Activated naive CD4-positive, alpha-beta T cell treated with anti-CD3 and anti-CD28 coated beads, Interleukin-2, amount 50 U/mL, for 72 hours (primary cell): ENCODE measurements around the gene KIF26B. TPM values are rescaled to one million over a fixed set of nuclear protein-coding genes. Genes with fewer than 3 reads are reported as not detected.
"Not testable (repeated sequence)": the region's sequence is repeated elsewhere in the genome, so short reads cannot be mapped to it uniquely, and the experiment has no call there.

Experiments used
- ATAC-seq, 2 donors: fragments of 150-1000 bp; cut with Tn5 transposase; 2 replicates each; pipeline ENCODE4 v1.10.0; 2021; ENCODE audit warnings: mild to moderate bottlenecking in 2 of 2, moderate library complexity in 2 of 2
- DNase-seq, 2 donors: peaks; one replicate each; pipeline ENCODE4 v3.0.0; 2021 to 2022; ENCODE audit warnings: low spot score in 2 of 2
- H3K27ac Mint-ChIP-seq, 2 donors: one replicate each; pipeline ENCODE4 v1.8.0; 2022; ENCODE audit warnings: mild to moderate bottlenecking in 2 of 2, mixed read lengths in 2 of 2
- H3K36me3 Mint-ChIP-seq, 2 donors: one replicate each; pipeline ENCODE4 v1.8.0; 2022; ENCODE audit warnings: mixed read lengths in 2 of 2
- H3K9me3 Mint-ChIP-seq, 2 donors: one replicate each; pipeline ENCODE4 v1.8.0; 2022; ENCODE audit warnings: mixed read lengths in 2 of 2
- total RNA-seq, 2 donors: library from RNA; stranded (reverse); gene quantifications; one replicate each; pipeline ENCODE4 v1.2.3, GENCODE V29; 2022

The KIF26B gene
- total RNA-seq, 2 donors from 2014 or later = 0.16 to 0.25 TPM

DNA sequence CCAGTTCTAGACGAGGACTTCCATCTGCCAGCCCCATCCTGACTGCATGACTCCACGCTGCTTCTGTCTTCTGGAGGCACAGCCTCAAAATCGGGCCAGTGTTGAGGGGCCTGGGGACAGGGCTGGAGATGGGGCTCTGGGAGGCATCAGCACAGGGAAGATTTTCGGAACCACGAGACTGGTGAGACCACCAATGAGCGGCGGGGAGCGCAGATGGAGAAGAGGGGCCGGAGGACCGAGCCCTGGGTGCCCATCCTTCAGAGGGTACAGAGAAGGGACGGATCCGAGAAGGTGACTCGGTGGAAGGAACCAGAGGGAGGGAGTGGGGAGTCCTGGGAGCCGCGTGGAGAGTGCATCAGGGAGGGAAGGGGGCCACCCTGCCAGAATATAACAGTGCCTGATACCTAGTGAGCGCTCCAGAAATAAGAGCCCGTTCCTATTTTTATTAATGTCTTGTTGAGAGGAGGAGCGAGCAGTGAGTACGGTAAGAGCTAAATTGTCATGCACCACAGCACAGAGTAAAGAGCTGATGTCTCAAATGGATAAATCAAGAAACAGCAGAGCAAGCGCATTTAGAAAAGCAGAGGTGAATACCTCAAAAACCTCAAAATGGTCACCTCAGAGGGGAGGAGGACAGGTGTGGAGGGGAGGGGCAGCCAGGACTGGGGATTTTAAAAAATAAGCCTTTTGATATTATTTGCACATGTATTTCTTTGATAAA, 26.2 kb upstream of the KIF26B start:
- Mint-ChIP-seq H3K9me3 (no peaks in the 10 kb centered on the region), H3K36me3 (no peaks in the 10 kb centered on the region), H3K27ac (no peak overlapping the region)
- DNase-seq (no peak), ATAC-seq (no peak)

DNA sequence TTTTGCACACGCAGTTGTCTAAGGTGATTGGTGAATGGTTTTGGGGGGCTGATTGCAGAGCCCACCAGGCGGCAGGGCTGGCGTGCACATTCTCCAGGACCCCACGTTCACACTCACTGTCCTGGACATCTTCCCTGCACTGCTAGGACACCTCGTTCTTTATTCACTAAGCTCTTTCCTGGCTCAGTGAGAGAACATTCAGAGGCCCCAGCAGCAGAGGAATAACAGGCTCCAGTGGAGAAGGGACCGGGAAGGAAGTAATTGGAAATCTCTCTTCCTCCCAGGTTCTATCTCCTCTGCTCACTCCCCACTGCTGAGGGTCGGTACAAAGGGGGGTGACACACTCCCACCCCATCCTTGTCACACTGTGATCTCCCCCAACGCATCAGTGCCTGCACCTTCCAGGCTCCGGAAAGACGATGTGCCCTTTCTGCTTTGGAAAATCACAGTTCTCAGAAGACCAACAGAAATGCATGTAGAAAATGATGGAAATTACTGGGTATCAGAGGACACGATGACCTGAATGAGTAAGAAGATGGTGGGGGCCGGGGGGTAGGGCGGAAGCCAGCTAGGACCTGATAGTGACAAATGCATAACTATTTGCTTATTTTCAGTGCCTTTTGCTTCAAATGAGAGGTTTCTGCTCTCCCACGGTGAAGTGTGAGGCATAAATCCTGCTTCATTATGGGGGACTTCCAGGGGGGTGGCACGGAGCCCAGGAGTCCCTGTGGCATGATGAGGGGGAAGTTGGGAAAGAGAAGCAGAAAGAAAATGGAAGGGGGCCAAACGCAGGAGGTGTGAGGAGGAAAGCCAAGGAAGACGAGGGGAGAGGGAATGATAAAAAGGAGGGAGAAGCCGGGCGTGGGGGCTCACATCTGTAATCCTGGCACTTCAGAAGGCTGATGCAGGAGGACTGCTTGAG, 25.2 kb upstream of the KIF26B start:
- ATAC-seq (no peak), DNase-seq (no peak)
- H3K36me3 Mint-ChIP-seq = no peaks in the 10 kb centered on the region
- no peak overlapping the region for H3K27ac Mint-ChIP-seq
- no peaks in the 10 kb centered on the region for H3K9me3 Mint-ChIP-seq

DNA sequence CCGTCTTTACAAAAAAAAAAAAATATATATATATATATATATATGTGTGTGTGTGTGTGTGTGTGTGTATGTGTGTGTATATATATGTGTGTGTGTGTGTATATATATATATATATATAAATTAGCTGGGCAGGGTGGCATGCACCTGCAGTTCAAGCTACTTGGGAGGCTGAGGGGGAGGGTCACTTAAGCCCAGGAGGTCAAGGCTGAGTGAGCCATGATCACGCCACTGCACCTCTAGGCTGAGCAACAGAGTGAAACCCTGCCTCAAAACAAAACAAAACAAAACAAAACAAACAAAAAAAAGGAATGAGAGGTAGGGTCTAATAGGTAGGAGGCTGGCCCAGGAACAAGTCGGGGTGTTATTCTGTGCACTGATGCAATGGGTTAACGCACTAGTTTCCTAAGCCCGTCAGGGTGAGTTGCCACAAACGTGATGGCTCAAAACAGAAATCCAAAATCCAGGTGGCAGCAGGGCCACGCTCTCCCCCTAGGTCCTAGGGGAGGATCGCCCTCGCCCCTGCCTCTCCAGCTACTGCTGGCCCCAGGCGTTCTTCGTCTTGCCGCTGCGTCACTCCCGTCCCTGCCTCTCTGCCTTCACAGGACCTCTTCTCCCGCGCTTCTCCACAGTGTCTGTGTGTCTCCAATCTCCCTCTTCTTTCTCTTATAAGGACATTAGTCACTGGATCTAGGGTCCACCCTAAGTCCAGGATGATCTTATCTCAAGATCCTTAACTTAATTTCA, 24.3 kb upstream of the KIF26B start:
- H3K27ac Mint-ChIP-seq, H3K36me3 Mint-ChIP-seq, ATAC-seq, H3K9me3 Mint-ChIP-seq, DNase-seq: not testable (repeated sequence)

DNA sequence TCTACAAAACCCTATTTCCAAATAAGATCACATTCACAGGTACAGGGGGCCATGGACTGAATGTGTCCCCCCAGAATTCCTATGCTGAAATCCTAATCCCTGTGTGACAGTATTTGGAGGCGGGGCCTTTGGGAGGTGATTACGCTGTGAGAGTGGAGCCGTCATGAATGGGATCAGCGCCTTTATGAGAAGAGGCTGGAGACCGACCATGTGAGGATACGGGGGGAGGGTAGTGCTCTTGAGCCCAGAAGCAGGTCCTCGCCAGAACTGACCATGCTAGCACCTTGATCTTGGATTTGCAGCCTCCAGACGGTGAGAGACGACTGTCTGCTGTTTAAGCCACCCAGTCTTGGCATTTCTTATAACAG, 23.8 kb upstream of the KIF26B start:
- DNase-seq (no peak), ATAC-seq (no peak)
- Mint-ChIP-seq H3K36me3 (no peaks in the 10 kb centered on the region), H3K9me3 (peaks cover 0 to 5% of the 10 kb centered on the region in 2 donors), H3K27ac (no peak overlapping the region)

DNA sequence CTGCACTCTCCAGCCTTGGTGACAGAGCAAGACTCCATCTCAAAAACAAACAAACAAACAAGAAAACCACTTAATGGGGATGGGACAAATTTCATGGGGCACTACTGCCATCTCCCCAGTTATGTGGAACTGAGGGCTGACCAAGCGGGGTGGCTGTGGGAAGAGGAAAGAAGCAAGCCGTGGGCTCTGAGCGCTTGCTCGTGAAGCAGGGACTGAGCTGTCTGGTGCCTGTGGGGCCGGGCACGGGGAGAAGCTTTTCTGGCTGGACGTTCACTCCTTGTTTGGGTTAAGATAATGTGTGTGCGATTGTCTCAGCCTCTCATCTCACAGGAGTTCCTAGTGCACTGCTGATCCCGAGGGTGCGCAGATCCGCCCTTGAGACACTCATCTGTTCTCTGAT, 22.0 kb upstream of the KIF26B start:
- ATAC-seq = no peak
- no peak for DNase-seq
- no peaks in the 10 kb centered on the region for H3K36me3 Mint-ChIP-seq
- peaks cover 0 to 5% of the 10 kb centered on the region in 2 donors for H3K9me3 Mint-ChIP-seq
- no peak overlapping the region for H3K27ac Mint-ChIP-seq

DNA sequence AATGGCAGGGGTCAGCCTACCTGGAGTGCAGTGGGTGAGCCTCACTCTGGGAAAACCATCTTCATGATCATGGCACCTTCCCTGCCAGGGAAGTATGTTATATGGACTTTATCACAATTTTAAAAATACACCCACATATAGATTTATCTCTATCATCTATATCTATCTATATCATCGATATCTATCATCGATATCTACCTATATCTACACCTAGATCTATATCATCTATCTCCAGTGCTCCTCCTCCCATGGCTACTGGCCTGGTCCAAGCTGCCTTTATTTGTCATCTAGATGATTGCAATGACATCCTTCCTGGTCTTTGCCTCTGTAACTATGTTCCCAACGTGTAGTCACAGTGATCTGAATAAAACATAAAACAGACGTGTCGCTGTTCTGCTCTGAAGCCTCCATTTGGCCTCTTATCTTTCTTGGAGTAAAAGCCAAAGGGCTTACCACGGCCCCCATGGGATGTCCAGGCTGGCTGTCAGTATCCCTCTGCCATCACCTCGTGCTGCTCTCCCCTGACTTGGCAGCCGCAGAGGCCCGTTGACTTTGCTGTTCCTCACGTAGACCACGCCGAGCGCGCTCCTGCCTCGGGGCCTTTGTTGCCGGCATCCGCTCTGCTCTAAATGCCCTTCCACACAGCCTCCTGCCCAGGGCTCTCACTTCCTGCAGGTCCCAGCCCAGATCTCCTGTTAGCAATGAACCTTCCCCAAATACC, 20.6 kb upstream of the KIF26B start:
- Mint-ChIP-seq H3K27ac (no peak overlapping the region), H3K36me3 (no peaks in the 10 kb centered on the region), H3K9me3 (peaks cover 0 to 5% of the 10 kb centered on the region in 2 donors)
- no peak for ATAC-seq
- no peak for DNase-seq

DNA sequence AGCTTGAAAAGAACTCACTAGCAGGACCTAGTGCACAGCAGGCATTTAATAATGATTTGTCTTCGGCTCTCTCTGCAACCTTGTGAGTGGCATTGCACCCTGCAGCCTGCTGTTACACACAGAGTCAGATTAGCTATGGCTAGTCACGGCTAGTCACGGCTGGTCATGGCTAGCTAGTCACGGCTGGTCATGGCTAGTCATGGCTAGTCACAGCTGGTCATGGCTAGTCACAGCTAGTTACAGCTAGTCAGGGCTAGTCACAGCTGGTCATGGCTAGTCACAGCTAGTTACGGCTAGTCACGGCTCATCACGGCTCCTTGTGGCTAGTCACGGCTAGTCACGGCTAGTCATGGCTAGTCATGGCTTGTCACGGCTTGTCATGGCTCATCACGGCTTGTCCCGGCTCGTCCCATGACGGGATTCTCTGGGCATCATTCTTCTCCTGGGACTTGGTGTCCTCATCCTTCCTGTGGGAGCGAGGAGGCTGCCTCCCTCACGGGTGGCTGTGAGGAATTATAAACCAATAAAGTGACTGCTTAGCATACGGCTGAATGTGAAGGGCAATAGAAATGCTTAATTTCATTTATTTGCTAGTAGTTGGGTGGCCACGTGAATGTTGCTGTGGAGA, 12.5 kb upstream of the KIF26B start:
- Mint-ChIP-seq H3K27ac (no peak overlapping the region), H3K9me3 (no peaks in the 10 kb centered on the region), H3K36me3 (no peaks in the 10 kb centered on the region)
- no peak for ATAC-seq
- DNase-seq = no peak

DNA sequence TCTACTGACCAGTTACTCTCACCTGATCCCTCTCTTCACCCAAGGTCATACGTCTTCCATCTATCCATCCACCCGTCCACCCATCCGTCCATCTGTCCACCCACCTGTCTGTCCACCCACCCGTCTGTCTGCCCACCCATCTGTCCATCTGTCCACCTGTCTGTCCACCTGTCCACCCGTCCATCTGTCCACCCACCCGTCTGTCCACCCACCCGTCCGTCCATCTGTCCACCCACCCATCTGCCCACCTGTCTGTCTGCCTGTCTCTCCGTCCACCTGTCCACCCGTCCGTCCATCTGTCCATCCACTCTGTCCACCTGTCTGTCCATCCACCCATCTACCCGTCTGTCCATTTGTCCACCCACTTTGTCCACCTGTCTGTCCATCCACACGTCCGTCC, 11.8 kb upstream of the KIF26B start:
- H3K27ac Mint-ChIP-seq = no peak overlapping the region
- H3K36me3 Mint-ChIP-seq = no peaks in the 10 kb centered on the region
- no peak for ATAC-seq

DNA sequence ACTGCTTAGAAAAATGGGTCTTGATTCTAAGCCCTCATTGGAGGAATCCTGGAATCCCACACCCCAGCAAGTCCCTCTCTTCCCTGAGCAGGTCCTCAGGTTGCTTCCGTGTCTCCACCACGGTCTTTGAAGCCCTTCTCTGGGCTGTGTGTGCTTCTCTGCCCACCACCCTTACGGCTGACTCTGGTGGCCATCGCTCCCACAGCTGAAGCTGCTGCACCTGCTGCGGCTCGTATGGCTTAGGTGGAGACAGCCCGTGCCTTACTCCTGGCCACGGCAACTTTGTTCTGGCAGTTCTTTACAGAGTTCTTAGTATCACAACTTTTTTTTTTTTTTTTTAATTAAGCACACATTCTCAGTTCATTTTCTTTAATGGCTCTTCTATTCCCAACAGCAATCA, 10.9 kb upstream of the KIF26B start:
- ATAC-seq = no peak
- H3K9me3 Mint-ChIP-seq = no peaks in the 10 kb centered on the region
- DNase-seq = no peak
- H3K27ac Mint-ChIP-seq = no peak overlapping the region
- no peaks in the 10 kb centered on the region for H3K36me3 Mint-ChIP-seq

More for the DNA sequence above, 11.8 kb upstream of the KIF26B start:
- H3K9me3 Mint-ChIP-seq = no peaks in the 10 kb centered on the region
- DNase-seq = no peak

DNA sequence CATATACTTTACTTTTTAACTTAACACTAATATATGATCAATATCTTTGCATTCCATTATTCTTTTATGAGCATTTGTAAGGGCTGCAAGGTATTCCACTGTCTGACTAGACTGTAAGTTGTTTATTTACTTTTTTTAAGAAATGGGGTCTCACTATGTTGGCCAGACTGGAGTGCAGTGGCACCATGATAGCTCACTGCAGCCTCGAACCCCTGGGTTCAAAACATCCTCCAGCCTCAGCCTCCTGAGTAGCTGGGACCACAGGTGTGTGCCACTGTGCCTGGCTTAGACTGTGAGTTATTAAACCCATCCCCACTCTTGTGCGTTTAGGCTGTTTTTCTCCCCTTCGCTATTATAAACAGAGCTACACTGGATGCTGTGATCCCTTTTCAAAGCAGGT, 6.7 kb upstream of the KIF26B start:
- no peak for DNase-seq
- H3K36me3 Mint-ChIP-seq = no peaks in the 10 kb centered on the region
- H3K9me3 Mint-ChIP-seq = no peaks in the 10 kb centered on the region
- no peak for ATAC-seq
- no peak overlapping the region for H3K27ac Mint-ChIP-seq

DNA sequence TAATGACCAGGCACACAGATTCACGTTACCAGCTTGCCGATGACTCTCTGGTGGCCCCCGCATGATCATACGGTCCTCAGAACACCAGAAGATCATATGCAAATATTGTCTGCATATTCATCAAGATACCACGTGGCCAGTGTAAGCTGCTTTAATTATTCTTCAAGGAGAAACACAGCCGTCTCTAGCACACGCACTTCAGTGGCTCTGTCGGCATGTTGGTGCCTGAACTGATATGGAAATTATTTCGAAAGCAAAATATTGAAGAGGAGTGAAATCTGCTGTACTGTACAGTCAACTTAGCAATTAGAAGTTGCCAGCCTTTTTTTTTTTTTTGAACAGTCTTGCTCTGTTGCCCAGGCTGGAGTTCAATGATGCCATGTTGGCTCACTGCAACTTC, 5.9 kb upstream of the KIF26B start:
- Mint-ChIP-seq H3K27ac (no peak overlapping the region), H3K36me3 (no peaks in the 10 kb centered on the region), H3K9me3 (no peaks in the 10 kb centered on the region)
- DNase-seq (no peak), ATAC-seq (no peak)

DNA sequence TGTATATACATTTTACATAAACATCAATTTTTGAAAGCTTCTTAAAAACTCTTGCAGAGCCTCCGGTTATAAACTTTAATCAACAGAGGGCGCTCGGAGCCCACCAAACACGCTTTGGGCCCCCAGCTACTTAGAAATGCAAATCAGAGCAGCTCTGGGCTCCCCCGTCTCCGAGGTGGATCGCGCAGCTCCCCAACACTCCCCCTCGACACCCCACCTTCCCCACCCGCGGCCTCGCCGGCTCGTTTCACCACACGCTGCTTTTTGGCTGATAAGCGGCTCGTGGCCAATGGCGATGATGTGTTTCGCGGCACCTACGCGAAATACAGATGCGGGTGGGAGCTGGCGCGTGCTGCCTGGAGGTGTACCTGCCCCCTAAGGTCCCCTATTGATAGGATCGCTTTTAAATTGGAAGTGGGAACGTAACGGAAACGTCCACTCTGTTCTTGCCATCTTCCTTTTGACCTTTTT, 1.7 kb upstream of the KIF26B start:
- Mint-ChIP-seq H3K27ac (no peak overlapping the region), H3K9me3 (no peaks in the 10 kb centered on the region), H3K36me3 (peaks cover 0 to 6% of the 10 kb centered on the region in 2 donors)
- ATAC-seq (peak; percentile 15 to 47), DNase-seq (peak in 1 of 2 donors; percentile 67)

DNA sequence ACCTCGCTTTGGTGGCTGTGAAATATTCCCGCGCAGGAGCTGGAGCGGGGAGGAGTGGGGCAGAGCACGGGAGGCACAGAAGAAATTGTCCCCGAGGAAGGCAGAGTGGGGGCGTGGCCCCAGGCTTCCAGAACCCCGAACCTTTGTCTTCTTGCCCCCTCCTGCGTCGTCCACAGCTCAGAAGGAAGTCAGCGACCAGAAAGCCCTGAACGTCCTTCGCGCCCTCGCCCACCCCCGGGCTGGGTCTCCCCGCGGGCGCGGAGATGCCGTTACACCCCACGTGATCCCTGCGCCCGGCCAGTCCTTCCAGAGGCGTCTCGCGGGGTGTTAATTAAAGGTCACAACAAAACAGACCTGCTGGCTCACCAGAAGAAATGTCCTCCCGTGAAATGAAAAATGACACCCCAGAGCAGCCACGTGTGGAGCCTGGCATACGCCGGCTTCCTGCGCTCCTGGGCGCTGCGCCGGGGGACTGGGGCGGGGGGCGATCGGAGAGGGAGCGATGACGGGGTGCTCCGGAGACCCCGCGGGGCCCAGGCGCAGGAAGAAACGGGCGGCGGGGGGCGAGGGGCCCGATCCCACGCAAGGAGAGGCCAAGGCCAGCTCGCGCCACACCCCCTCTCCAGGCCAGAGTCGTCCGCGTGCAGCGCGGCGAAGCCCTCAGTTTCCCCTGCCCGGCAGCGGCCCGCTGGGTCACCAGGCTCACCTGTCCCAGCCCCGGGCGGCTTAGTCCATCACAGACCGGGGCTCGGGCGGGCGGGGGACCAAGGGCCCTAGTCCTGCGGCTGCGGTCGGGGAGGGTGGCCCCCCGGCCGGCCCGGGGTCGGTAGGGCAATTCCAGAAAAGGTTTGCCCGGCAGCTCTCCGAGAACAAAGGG, 995 bp upstream of the KIF26B start:
- Mint-ChIP-seq H3K9me3 (no peaks in the 10 kb centered on the region), H3K27ac (no peak overlapping the region), H3K36me3 (peaks cover 0 to 12% of the 10 kb centered on the region in 2 donors)
- peak; percentile 2 to 5 for ATAC-seq
- DNase-seq = peak in 1 of 2 donors; percentile 22

DNA sequence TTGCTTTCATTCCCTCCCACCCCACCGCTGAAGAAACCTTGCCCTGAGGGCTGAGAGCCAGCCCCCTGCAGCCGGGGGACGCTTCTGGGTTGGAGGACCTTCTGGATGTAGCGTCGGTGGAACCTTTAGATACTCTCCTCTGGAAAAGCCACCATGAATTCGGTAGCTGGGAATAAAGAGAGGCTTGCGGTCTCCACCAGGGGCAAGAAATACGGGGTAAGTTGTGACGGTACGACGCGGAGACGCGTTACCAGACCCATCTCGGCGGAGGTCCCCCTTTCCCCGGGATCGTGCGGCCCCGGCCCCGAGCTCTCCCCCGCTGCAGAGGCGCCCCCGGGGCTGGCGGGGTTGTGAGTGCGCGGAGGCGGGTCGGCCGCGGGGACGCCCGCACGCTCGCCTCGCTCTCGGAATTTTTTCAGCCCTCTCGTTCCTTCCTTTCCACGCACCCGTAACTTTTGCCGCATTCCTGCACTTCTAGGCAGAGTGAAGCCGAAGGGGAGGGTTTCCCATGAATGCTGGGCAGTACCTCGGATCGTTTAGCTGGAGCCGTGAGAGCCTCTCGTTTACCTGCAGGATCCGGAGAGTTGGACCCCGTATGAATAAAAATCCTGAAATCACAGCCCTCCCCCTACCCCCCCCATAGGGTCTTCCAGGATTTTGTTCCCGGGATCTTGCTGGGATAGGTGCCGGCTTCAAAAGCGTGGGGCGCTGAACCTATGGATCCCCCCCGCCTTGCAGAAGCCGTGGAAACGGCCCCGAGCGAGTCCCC, 671 bp downstream of the KIF26B start:
- ATAC-seq (no peak), DNase-seq (peak in 1 of 2 donors; percentile 18)
- Mint-ChIP-seq H3K27ac (no peak overlapping the region), H3K9me3 (peaks cover 3 to 5% of the 10 kb centered on the region in 2 donors), H3K36me3 (peaks cover 0 to 12% of the 10 kb centered on the region in 2 donors)
